Measurements from ENCODE around the gene SND1.
A peak's percentile ranks its signal among the peaks of the same experiment; 100 is the strongest.

SND1 gene

DNA sequence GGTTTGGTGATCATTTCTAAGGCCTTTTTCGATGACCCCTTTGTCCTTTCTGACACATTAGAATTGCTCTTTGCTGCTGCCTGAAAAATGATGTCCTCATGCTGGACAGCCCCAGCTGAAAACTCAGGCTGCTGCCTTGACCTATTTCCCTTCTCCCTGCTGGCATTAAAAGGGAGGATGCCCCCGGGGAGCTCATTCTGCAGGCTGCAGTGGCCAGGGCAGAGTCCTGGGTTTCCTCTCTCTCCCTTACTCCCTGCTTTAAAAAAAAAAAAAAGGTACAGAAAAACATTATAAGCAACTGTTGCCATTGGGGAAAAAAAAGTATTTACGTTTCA is 343.9 kb downstream of the SND1 start:
- H3K18ac ChIP-seq (ENCODE audit: low read depth in 1 of 2, low read length in 2 of 2): no peak overlapping the region
- no peak overlapping the region for H3K14ac ChIP-seq (ENCODE audit: low read length in 2 of 2)
- H2BK5ac ChIP-seq (ENCODE audit: low read depth, low read length, poor library complexity, severe bottlenecking): no peak overlapping the region
- H3K9me3 ChIP-seq (ENCODE audit: control insufficient read depth, low read length): no peaks in the 10 kb centered on the region
- peak; percentile 45 for DNase-seq
- H2BK15ac ChIP-seq (ENCODE audit: low read depth, poor library complexity, severe bottlenecking): no peak overlapping the region
- H4K91ac ChIP-seq (ENCODE audit: low read length): no peak overlapping the region
- H2BK12ac ChIP-seq (ENCODE audit: low read length in 2 of 2): no peak overlapping the region
- 73% methylated on average over 3 of the region's 3 CpGs for WGBS
- no peak overlapping the region for H4K8ac ChIP-seq (ENCODE audit: low read length)
- H2AK5ac ChIP-seq (ENCODE audit: low read length, severe bottlenecking): no peak overlapping the region
- no peaks in the 10 kb centered on the region for H3K27me3 ChIP-seq (ENCODE audit: control insufficient read depth in 1 of 2, insufficient read depth in 1 of 2, low read length in 2 of 2)
- H3K9ac ChIP-seq (ENCODE audit: low read length): peak overlapping the region; percentile 50
- peaks cover 6% of the 10 kb centered on the region for H3K4me1 ChIP-seq (ENCODE audit: control insufficient read depth, insufficient read depth, low read depth, low read length)
- no peak overlapping the region for H2AFZ ChIP-seq (ENCODE audit: low read depth, low read length)
- H2BK120ac ChIP-seq (ENCODE audit: low read depth, low read length): no peak overlapping the region
- H3K4ac ChIP-seq (ENCODE audit: low read depth in 1 of 2, low read length in 2 of 2): no peak overlapping the region
- H3K4me3 ChIP-seq (ENCODE audit: insufficient read depth in 1 of 2, low read depth in 1 of 2, low read length in 2 of 2): peak overlapping the region in 1 of 2 experiments; percentile 34
- H3K36me3 ChIP-seq (ENCODE audit: control insufficient read depth in 1 of 2, insufficient read depth in 2 of 2, low read depth in 1 of 2, low read length in 2 of 2): peaks cover 12 to 42% of the 10 kb centered on the region in 2 experiments
- no peak overlapping the region for H3K23ac ChIP-seq (ENCODE audit: low read length in 2 of 2)
- H3K79me1 ChIP-seq (replicated peaks; ENCODE audit: low read length, poor library complexity, severe bottlenecking): peaks cover 35% of the 10 kb centered on the region
- no peak overlapping the region for H3K4me2 ChIP-seq (ENCODE audit: low read length, poor library complexity, severe bottlenecking)
- no peak overlapping the region for H3K27ac ChIP-seq (ENCODE audit: low read length, poor library complexity, severe bottlenecking)

- no peak overlapping the region for H4K91ac ChIP-seq (ENCODE audit: low read length)
- peaks cover 7% of the 10 kb centered on the region for H3K4me1 ChIP-seq (ENCODE audit: control insufficient read depth, insufficient read depth, low read depth, low read length)
- 86% methylated on average over 11 of the region's 11 CpGs for WGBS
- H4K8ac ChIP-seq (ENCODE audit: low read length): no peak overlapping the region
- H3K79me1 ChIP-seq (replicated peaks; ENCODE audit: low read length, poor library complexity, severe bottlenecking): peaks cover 33% of the 10 kb centered on the region
- peak overlapping the region; percentile 50 for H3K9ac ChIP-seq (ENCODE audit: low read length)
- peak; percentile 31 for DNase-seq
- H3K18ac ChIP-seq (ENCODE audit: low read depth in 1 of 2, low read length in 2 of 2): no peak overlapping the region
- peaks cover 9 to 36% of the 10 kb centered on the region in 2 experiments for H3K36me3 ChIP-seq (ENCODE audit: control insufficient read depth in 1 of 2, insufficient read depth in 2 of 2, low read depth in 1 of 2, low read length in 2 of 2)
- H3K23ac ChIP-seq (ENCODE audit: low read length in 2 of 2): no peak overlapping the region
- no peak overlapping the region for H2BK12ac ChIP-seq (ENCODE audit: low read length in 2 of 2)
- no peak overlapping the region for H3K4ac ChIP-seq (ENCODE audit: low read depth in 1 of 2, low read length in 2 of 2)
- H2AFZ ChIP-seq (ENCODE audit: low read depth, low read length): no peak overlapping the region
- H3K9me3 ChIP-seq (ENCODE audit: control insufficient read depth, low read length): no peaks in the 10 kb centered on the region
- no peak overlapping the region for H2BK15ac ChIP-seq (ENCODE audit: low read depth, poor library complexity, severe bottlenecking)
- H3K4me3 ChIP-seq (ENCODE audit: insufficient read depth in 1 of 2, low read depth in 1 of 2, low read length in 2 of 2): no peak overlapping the region
- H3K4me2 ChIP-seq (ENCODE audit: low read length, poor library complexity, severe bottlenecking): no peak overlapping the region
- no peak overlapping the region for H2BK120ac ChIP-seq (ENCODE audit: low read depth, low read length)
- H2AK5ac ChIP-seq (ENCODE audit: low read length, severe bottlenecking): no peak overlapping the region
- H2BK5ac ChIP-seq (ENCODE audit: low read depth, low read length, poor library complexity, severe bottlenecking): no peak overlapping the region
- H3K27me3 ChIP-seq (ENCODE audit: control insufficient read depth in 1 of 2, insufficient read depth in 1 of 2, low read length in 2 of 2): no peaks in the 10 kb centered on the region
- H3K27ac ChIP-seq (ENCODE audit: low read length, poor library complexity, severe bottlenecking): no peak overlapping the region
- no peak overlapping the region for H3K14ac ChIP-seq (ENCODE audit: low read length in 2 of 2)
Observed at GRCh38 chr7:127996253-127997071, 344.5 kb downstream of the SND1 start.

GRCh38 chr7:127997226-127997922 is 345.4 kb downstream of the SND1 start:
- H3K4me2 ChIP-seq (ENCODE audit: low read length, poor library complexity, severe bottlenecking): no peak overlapping the region
- WGBS: 85% methylated on average over 4 of the region's 4 CpGs
- no peak overlapping the region for H3K9ac ChIP-seq (ENCODE audit: low read length)
- H3K27me3 ChIP-seq (ENCODE audit: control insufficient read depth in 1 of 2, insufficient read depth in 1 of 2, low read length in 2 of 2): no peaks in the 10 kb centered on the region
- no peaks in the 10 kb centered on the region for H3K9me3 ChIP-seq (ENCODE audit: control insufficient read depth, low read length)
- no peak overlapping the region for H2BK15ac ChIP-seq (ENCODE audit: low read depth, poor library complexity, severe bottlenecking)
- H3K79me1 ChIP-seq (replicated peaks; ENCODE audit: low read length, poor library complexity, severe bottlenecking): peaks cover 38% of the 10 kb centered on the region
- H3K36me3 ChIP-seq (ENCODE audit: control insufficient read depth in 1 of 2, insufficient read depth in 2 of 2, low read depth in 1 of 2, low read length in 2 of 2): peaks cover 12 to 27% of the 10 kb centered on the region in 2 experiments
- H2BK12ac ChIP-seq (ENCODE audit: low read length in 2 of 2): peak overlapping the region in 1 of 2 experiments; percentile 39
- no peak overlapping the region for H3K23ac ChIP-seq (ENCODE audit: low read length in 2 of 2)
- H3K4me3 ChIP-seq (ENCODE audit: insufficient read depth in 1 of 2, low read depth in 1 of 2, low read length in 2 of 2): no peak overlapping the region
- peak; percentile 18 for DNase-seq
- no peak overlapping the region for H4K8ac ChIP-seq (ENCODE audit: low read length)
- H2AK5ac ChIP-seq (ENCODE audit: low read length, severe bottlenecking): no peak overlapping the region
- no peak overlapping the region for H3K27ac ChIP-seq (ENCODE audit: low read length, poor library complexity, severe bottlenecking)
- H2BK5ac ChIP-seq (ENCODE audit: low read depth, low read length, poor library complexity, severe bottlenecking): no peak overlapping the region
- no peak overlapping the region for H3K4ac ChIP-seq (ENCODE audit: low read depth in 1 of 2, low read length in 2 of 2)
- peak overlapping the region in 1 of 2 experiments; percentile 77 for H3K14ac ChIP-seq (ENCODE audit: low read length in 2 of 2)
- no peak overlapping the region for H2BK120ac ChIP-seq (ENCODE audit: low read depth, low read length)
- H4K91ac ChIP-seq (ENCODE audit: low read length): no peak overlapping the region
- H3K18ac ChIP-seq (ENCODE audit: low read depth in 1 of 2, low read length in 2 of 2): no peak overlapping the region
- H3K4me1 ChIP-seq (ENCODE audit: control insufficient read depth, insufficient read depth, low read depth, low read length): peaks cover 7% of the 10 kb centered on the region
- no peak overlapping the region for H2AFZ ChIP-seq (ENCODE audit: low read depth, low read length)

DNA sequence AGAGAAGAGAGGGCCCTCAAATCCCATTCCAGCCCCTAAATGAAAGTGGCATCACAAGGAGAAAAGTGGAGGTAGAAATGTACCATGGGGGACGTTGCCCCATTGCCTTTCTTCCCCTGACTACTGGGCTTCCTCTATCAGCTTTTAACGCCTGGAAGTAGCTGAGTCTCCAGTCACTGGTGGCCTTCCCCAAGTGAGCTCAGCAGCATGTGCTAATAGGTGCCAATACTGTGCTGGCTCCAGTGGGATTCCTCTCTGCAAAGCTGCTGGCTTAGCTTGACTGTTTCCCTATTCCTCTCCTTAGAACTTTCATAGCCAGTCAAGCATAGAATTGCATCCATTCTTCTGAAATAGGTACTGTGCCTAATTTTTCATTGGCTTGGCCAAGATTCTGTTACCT is 346.7 kb downstream of the SND1 start:
- 98% methylated on average over 2 of the region's 2 CpGs for WGBS
- no peak overlapping the region for H2BK15ac ChIP-seq (ENCODE audit: low read depth, poor library complexity, severe bottlenecking)

More for the DNA sequence above, 346.7 kb downstream of the SND1 start:
- no peak overlapping the region for H3K9ac ChIP-seq (ENCODE audit: low read length)
- H3K9me3 ChIP-seq (ENCODE audit: control insufficient read depth, low read length): no peaks in the 10 kb centered on the region
- H3K4ac ChIP-seq (ENCODE audit: low read depth in 1 of 2, low read length in 2 of 2): no peak overlapping the region
- H2BK12ac ChIP-seq (ENCODE audit: low read length in 2 of 2): no peak overlapping the region
- no peak overlapping the region for H3K4me3 ChIP-seq (ENCODE audit: insufficient read depth in 1 of 2, low read depth in 1 of 2, low read length in 2 of 2)
- no peak overlapping the region for H2BK5ac ChIP-seq (ENCODE audit: low read depth, low read length, poor library complexity, severe bottlenecking)
- no peak overlapping the region for H2BK120ac ChIP-seq (ENCODE audit: low read depth, low read length)
- H3K14ac ChIP-seq (ENCODE audit: low read length in 2 of 2): no peak overlapping the region
- no peak overlapping the region for H2AFZ ChIP-seq (ENCODE audit: low read depth, low read length)
- peaks cover 8 to 17% of the 10 kb centered on the region in 2 experiments for H3K36me3 ChIP-seq (ENCODE audit: control insufficient read depth in 1 of 2, insufficient read depth in 2 of 2, low read depth in 1 of 2, low read length in 2 of 2)
- H4K91ac ChIP-seq (ENCODE audit: low read length): no peak overlapping the region
- H4K8ac ChIP-seq (ENCODE audit: low read length): no peak overlapping the region
- H3K27ac ChIP-seq (ENCODE audit: low read length, poor library complexity, severe bottlenecking): no peak overlapping the region
- H3K27me3 ChIP-seq (ENCODE audit: control insufficient read depth in 1 of 2, insufficient read depth in 1 of 2, low read length in 2 of 2): no peaks in the 10 kb centered on the region
- no peak overlapping the region for H3K4me2 ChIP-seq (ENCODE audit: low read length, poor library complexity, severe bottlenecking)
- DNase-seq: no peak
- peaks cover 7% of the 10 kb centered on the region for H3K4me1 ChIP-seq (ENCODE audit: control insufficient read depth, insufficient read depth, low read depth, low read length)
- H3K18ac ChIP-seq (ENCODE audit: low read depth in 1 of 2, low read length in 2 of 2): no peak overlapping the region
- peaks cover 46% of the 10 kb centered on the region for H3K79me1 ChIP-seq (replicated peaks; ENCODE audit: low read length, poor library complexity, severe bottlenecking)
- no peak overlapping the region for H2AK5ac ChIP-seq (ENCODE audit: low read length, severe bottlenecking)
- H3K23ac ChIP-seq (ENCODE audit: low read length in 2 of 2): no peak overlapping the region
